Neural progenitor cell (in vitro differentiated cells): ENCODE data around the gene PLA2G4F. TPM values are rescaled to one million over a fixed set of nuclear protein-coding genes. Genes with fewer than 3 reads are reported as not detected.
A peak's percentile ranks its signal among the peaks of the same experiment; 100 is the strongest.

Source experiments
- DNase-seq: peaks from one replicate; pipeline ENCODE4 v3.0.0-alpha.2; 2016; ENCODE audit warnings: low spot score
- H2AFZ ChIP-seq: fragments of 200-600 bp; sonication (generic); replicated peaks from 2 replicates; pipeline ENCODE4 v1.6.1; 2016; ENCODE audit warnings: antibody characterized with exemption
- H3F3A ChIP-seq: fragments of 200-600 bp; sonication (generic); 2 replicates; pipeline ENCODE4 v1.6.1; 2016; ENCODE audit warnings: antibody characterized with exemption, low read depth
- H3K27ac ChIP-seq: fragments of 200-600 bp; sonication (generic); 2 replicates; pipeline ENCODE4 v1.5.1; 2016; ENCODE audit warnings: mild to moderate bottlenecking
- H3K27me3 ChIP-seq: fragments of 200-600 bp; sonication (generic); 2 replicates; pipeline ENCODE4 v1.6.1; 2016; ENCODE audit warnings: mild to moderate bottlenecking, moderate library complexity
- H3K36me3 ChIP-seq: fragments of 200-600 bp; sonication (generic); 2 replicates; pipeline ENCODE4 v1.5.1; 2016
- H3K4me1 ChIP-seq: fragments of 200-600 bp; sonication (generic); 2 replicates; pipeline ENCODE4 v1.6.1; 2016; ENCODE audit warnings: mixed run types
- H3K4me2 ChIP-seq: fragments of 200-600 bp; sonication (generic); 2 replicates; pipeline ENCODE4 v1.6.1; 2016
- H3K4me3 ChIP-seq: fragments of 200-600 bp; sonication (generic); 2 replicates; pipeline ENCODE4 v1.5.1; 2016
- H3K79me2 ChIP-seq: fragments of 200-600 bp; sonication (generic); 2 replicates; pipeline ENCODE4 v1.6.1; 2016; ENCODE audit warnings: low read depth
- H3K9ac ChIP-seq: fragments of 200-600 bp; sonication (generic); 2 replicates; pipeline ENCODE4 v1.6.1; 2016
- H3K9me3 ChIP-seq: fragments of 200-600 bp; sonication (generic); 2 replicates; pipeline ENCODE4 v1.5.1; 2016; ENCODE audit warnings: low read depth
- H4K20me1 ChIP-seq: fragments of 200-600 bp; sonication (generic); 2 replicates; pipeline ENCODE4 v1.6.1; 2016; ENCODE audit warnings: low read depth
- H3K27ac Mint-ChIP-seq: 3 replicates; pipeline ENCODE4 v1.8.0; 2021; ENCODE audit warnings: mixed read lengths
- H3K27me3 Mint-ChIP-seq: 2 replicates; pipeline ENCODE4 v1.8.0; 2022; ENCODE audit warnings: low read depth, mild to moderate bottlenecking, inconsistent platforms, moderate library complexity, mixed read lengths; ENCODE audit not compliant: insufficient read depth
- H3K36me3 Mint-ChIP-seq: 3 replicates; pipeline ENCODE4 v1.8.0; 2021; ENCODE audit warnings: mixed read lengths
- H3K4me1 Mint-ChIP-seq: 3 replicates; pipeline ENCODE4 v1.8.0; 2021; ENCODE audit warnings: mixed read lengths
- H3K4me3 Mint-ChIP-seq: 3 replicates; pipeline ENCODE4 v1.8.0; 2021; ENCODE audit warnings: mild to moderate bottlenecking, moderate library complexity, mixed read lengths
- H3K9me3 Mint-ChIP-seq: 3 replicates; pipeline ENCODE4 v1.8.0; 2020; ENCODE audit warnings: mixed read lengths
- CTCF ChIP-seq: fragments of 200-600 bp; sonication (generic); IDR thresholded peaks from 2 replicates; pipeline ENCODE4 v1.5.1; 2017; ENCODE audit warnings: antibody characterized with exemption, mild to moderate bottlenecking
- EZH2 ChIP-seq: fragments of 200-600 bp; sonication (generic); IDR thresholded peaks from 2 replicates; pipeline ENCODE4 v1.6.1; 2017; ENCODE audit warnings: antibody characterized with exemption, mild to moderate bottlenecking, moderate library complexity
- EZH2phosphoT487 ChIP-seq: fragments of 200-600 bp; sonication (generic); IDR thresholded peaks from 2 replicates; pipeline ENCODE4 v1.6.1; 2017; ENCODE audit warnings: antibody characterized with exemption
- total RNA-seq: library from RNA; depleted of rRNA; stranded (reverse); fragments of >200 nt; gene quantifications from 2 replicates; pipeline ENCODE4 v1.2.3, GENCODE V29; 2015; ENCODE audit warnings: low replicate concordance

Gene PLA2G4F
- total RNA-seq, 1 donor from 2014 or later: not detected

- no peak overlapping the region for H3K4me3 ChIP-seq
- H3K27ac Mint-ChIP-seq: no peak overlapping the region
- no peaks in the 10 kb centered on the region for H3K79me2 ChIP-seq
- no peak overlapping the region for H3K27ac ChIP-seq
- no peaks in the 10 kb centered on the region for H3K9me3 ChIP-seq
- peaks cover 26% of the 10 kb centered on the region for H3K4me1 ChIP-seq
- peak; percentile 68 for DNase-seq
- TF ChIP-seq EZH2phosphoT487 (no peak), CTCF (peak; percentile 68)
- H3K4me2 ChIP-seq: no peak overlapping the region
- H4K20me1 ChIP-seq: no peaks in the 10 kb centered on the region
- peaks cover 12% of the 10 kb centered on the region for H3F3A ChIP-seq
- H3K36me3 ChIP-seq: no peaks in the 10 kb centered on the region
- peaks cover 7% of the 10 kb centered on the region for H3K27me3 Mint-ChIP-seq
- H3K36me3 Mint-ChIP-seq: no peaks in the 10 kb centered on the region
- no peak overlapping the region for H3K4me3 Mint-ChIP-seq
- H3K9me3 Mint-ChIP-seq: no peaks in the 10 kb centered on the region
- H3K27me3 ChIP-seq: no peaks in the 10 kb centered on the region
- no peak overlapping the region for H3K9ac ChIP-seq
- H3K4me1 Mint-ChIP-seq: peaks cover 14% of the 10 kb centered on the region
- H2AFZ ChIP-seq: no peak overlapping the region
Observed at GRCh38 chr15:42133886-42134502, 22.4 kb downstream of the PLA2G4F start.

- no peak for DNase-seq
- Histone ChIP-seq H3K79me2 (no peaks in the 10 kb centered on the region), H3K27me3 (no peaks in the 10 kb centered on the region), H3K9ac (no peak overlapping the region), H3K4me3 (no peak overlapping the region), H2AFZ (no peak overlapping the region), H3K9me3 (no peaks in the 10 kb centered on the region), H3K4me2 (no peak overlapping the region), H3F3A (peaks cover 12% of the 10 kb centered on the region), H4K20me1 (no peaks in the 10 kb centered on the region), H3K27ac (no peak overlapping the region), H3K4me1 (peaks cover 26% of the 10 kb centered on the region), H3K36me3 (no peaks in the 10 kb centered on the region)
- peaks cover 14% of the 10 kb centered on the region for H3K4me1 Mint-ChIP-seq
- H3K27me3 Mint-ChIP-seq: peaks cover 6% of the 10 kb centered on the region
- TF ChIP-seq EZH2phosphoT487 (no peak), EZH2 (no peak), CTCF (no peak)
- no peaks in the 10 kb centered on the region for H3K9me3 Mint-ChIP-seq
- no peaks in the 10 kb centered on the region for H3K36me3 Mint-ChIP-seq
- no peak overlapping the region for H3K27ac Mint-ChIP-seq
- no peak overlapping the region for H3K4me3 Mint-ChIP-seq
Observed at GRCh38 chr15:42133356-42133755, 23.1 kb downstream of the PLA2G4F start.

- Histone ChIP-seq H3F3A (peaks cover 12% of the 10 kb centered on the region), H3K27ac (no peak overlapping the region), H4K20me1 (no peaks in the 10 kb centered on the region), H3K79me2 (no peaks in the 10 kb centered on the region), H3K9me3 (no peaks in the 10 kb centered on the region), H3K4me1 (peaks cover 26% of the 10 kb centered on the region), H3K36me3 (no peaks in the 10 kb centered on the region), H2AFZ (no peak overlapping the region), H3K27me3 (no peaks in the 10 kb centered on the region), H3K9ac (no peak overlapping the region), H3K4me2 (peak overlapping the region; percentile 63), H3K4me3 (no peak overlapping the region)
- Mint-ChIP-seq H3K4me3 (no peak overlapping the region), H3K27ac (peak overlapping the region; percentile 48), H3K27me3 (peaks cover 15% of the 10 kb centered on the region), H3K9me3 (no peaks in the 10 kb centered on the region), H3K4me1 (peaks cover 14% of the 10 kb centered on the region), H3K36me3 (no peaks in the 10 kb centered on the region)
- TF ChIP-seq EZH2 (no peak), EZH2phosphoT487 (no peak), CTCF (no peak)
- peak; percentile 72 for DNase-seq
Observed at GRCh38 chr15:42131826-42132806, 24.3 kb downstream of the PLA2G4F start.
